ENCODE measurements around the gene OR56A1. TPM values are rescaled to one million over a fixed set of nuclear protein-coding genes. Genes with fewer than 3 reads are reported as not detected.

Gene OR56A1
- polyA plus RNA-seq, 1 experiment, result not detected

DNA sequence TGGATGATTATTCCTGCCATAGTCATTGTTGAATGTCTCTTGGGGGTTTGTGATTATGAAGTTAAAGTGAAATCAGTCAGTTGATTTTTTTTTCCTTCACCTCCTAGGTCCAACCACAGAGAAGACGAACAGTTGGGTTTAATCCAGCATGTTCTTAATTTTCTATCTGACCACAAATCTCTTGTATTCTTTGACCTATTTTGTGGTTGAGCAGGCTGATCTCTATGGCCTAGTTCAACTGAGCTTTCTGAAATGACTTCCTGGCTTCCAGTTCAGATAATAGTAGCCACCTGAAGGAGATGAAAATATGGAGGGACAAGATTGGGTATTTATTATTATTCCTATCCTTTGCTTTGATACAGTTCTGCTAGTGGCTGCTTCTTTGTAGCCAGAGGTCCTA is 57.0 kb downstream of the OR56A1 start:
- Histone ChIP-seq H3K36me3 (ENCODE audit: control insufficient read depth, insufficient read depth, low read length) (no peaks in the 10 kb centered on the region), H3K4me3 (ENCODE audit: low read depth, low read length) (no peak overlapping the region), H3K27me3 (ENCODE audit: control insufficient read depth, insufficient read depth, low read length) (no peaks in the 10 kb centered on the region)
- no peak for DNase-seq (ENCODE audit: low read depth)
- POLR2A ChIA-PET, result no interaction called here
- no peak for TF ChIP-seq CTCF (IDR thresholded peaks at IDR 0.05; ENCODE audit: insufficient read depth, low read depth, low read length)
- CTCF ChIA-PET, result interaction anchor here (0.9 kb wide), 1 partner anchor 30 kb away, joined by 3 read pairs; no protein-coding TSS in a partner anchor

Small RNA genes within 50 kb of the gene (small RNA-seq; reads per million reads assigned to genes)
- gene RNA5SP329 (ENCODE audit: insufficient read length, low read depth, low replicate concordance), result not detected

Other genes with a start within 250 kb of the OR56A1 start
- not detected in 2 replicates for gene OR52N5, start 247.4 kb downstream of the OR56A1 start, polyA plus RNA-seq (2011; rRNA removed)
- not detected in 2 replicates for gene OR52N1, start 239.5 kb downstream of the OR56A1 start, polyA plus RNA-seq (2011; rRNA removed)
- not detected in 2 replicates for gene OR52N2, start 221.8 kb downstream of the OR56A1 start, polyA plus RNA-seq (2011; rRNA removed)
- not detected in 2 replicates for gene OR52E6, start 188.9 kb downstream of the OR56A1 start, polyA plus RNA-seq (2011; rRNA removed)
- not detected in 2 replicates for gene OR52E8, start 173.1 kb downstream of the OR56A1 start, polyA plus RNA-seq (2011; rRNA removed)
- gene OR52E4, start 150.1 kb downstream of the OR56A1 start, polyA plus RNA-seq (2011; rRNA removed), result not detected in 2 replicates
- not detected in 2 replicates for gene OR52E5, start 137.6 kb downstream of the OR56A1 start, polyA plus RNA-seq (2011; rRNA removed)
- gene OR56A3, start 88.5 kb downstream of the OR56A1 start, polyA plus RNA-seq (2011; rRNA removed), result not detected in 2 replicates
- gene OR56A5, start 62.3 kb downstream of the OR56A1 start, polyA plus RNA-seq (2011; rRNA removed), result not detected in 2 replicates
- gene OR52L1, start 43.8 kb downstream of the OR56A1 start, polyA plus RNA-seq (2011; rRNA removed), result not detected in 2 replicates
- not detected in 2 replicates for gene OR56A4, start 23.8 kb downstream of the OR56A1 start, polyA plus RNA-seq (2011; rRNA removed)
- not detected in 2 replicates for gene OR56B4, start 76.9 kb upstream of the OR56A1 start, polyA plus RNA-seq (2011; rRNA removed)
- not detected in 2 replicates for gene OR52B2, start 139.6 kb upstream of the OR56A1 start, polyA plus RNA-seq (2011; rRNA removed)
- gene OR52W1, start 168.5 kb upstream of the OR56A1 start, polyA plus RNA-seq (2011; rRNA removed), result not detected in 2 replicates
- not detected in 2 replicates for gene C11orf42, start 174.8 kb upstream of the OR56A1 start, polyA plus RNA-seq (2011; rRNA removed)
- 22.1 and 30.6 TPM in 2 replicates for gene FHIP1B, start 203.9 kb upstream of the OR56A1 start, polyA plus RNA-seq (2011; rRNA removed)
- 0.11 TPM in 1 of 2 replicates, not detected in the other for gene CNGA4, start 208.3 kb upstream of the OR56A1 start, polyA plus RNA-seq (2011; rRNA removed)
- gene CCKBR, start 229.1 kb upstream of the OR56A1 start, polyA plus RNA-seq (2011; rRNA removed), result not detected in 2 replicates

Measured in BJ (cell line).